ENCODE data around the gene TARM1.

Gene TARM1

DNA sequence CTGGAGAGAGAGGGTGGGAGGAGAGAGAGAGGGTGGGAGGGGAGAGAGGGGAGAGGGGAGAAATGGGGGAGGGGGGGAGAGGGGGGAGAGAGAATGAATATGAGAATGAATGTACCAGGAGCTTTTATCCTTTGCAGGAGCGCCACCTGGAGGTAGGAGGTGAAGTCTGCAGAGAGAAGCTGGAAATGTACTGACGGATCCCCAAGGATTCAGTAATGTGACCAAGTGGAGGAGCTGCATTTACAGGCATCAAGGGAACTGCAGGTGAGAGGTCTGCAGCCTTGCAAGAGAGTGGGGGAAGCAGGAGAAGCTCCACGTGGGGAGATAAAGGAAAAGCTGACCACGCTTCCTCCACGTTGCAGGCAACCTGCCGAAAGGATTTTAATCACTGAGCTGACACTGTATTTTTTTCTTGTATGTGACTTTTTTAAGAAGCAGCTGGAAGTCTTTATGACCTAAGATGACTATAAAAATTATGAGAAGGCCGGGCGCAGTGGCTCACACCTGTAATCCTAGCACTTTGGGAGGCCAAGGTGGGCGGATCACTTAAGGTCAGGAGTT lies 51.2 kb downstream of the TARM1 start:
- ChIA-PET POLR2A (interaction anchor here (1.0 kb wide), 1 partner anchor 50 kb away, joined by 3 read pairs; no protein-coding TSS in a partner anchor), CTCF (interaction anchor here (0.6 to 1.3 kb wide), 16 partner anchors 9 to 339 kb away, joined by 3 to 8 read pairs (median 4); no protein-coding TSS in a partner anchor)
- DNase-seq (ENCODE audit: extremely low spot score), result peak; percentile 68
- TF ChIP-seq BHLHE40 (IDR thresholded peaks at IDR 0.05; ENCODE audit: borderline replicate concordance), result no peak
- TF ChIP-seq TARDBP (IDR thresholded peaks at IDR 0.05), result no peak
- no peak for TF ChIP-seq NFRKB (IDR thresholded peaks at IDR 0.05)
- TF ChIP-seq ELF4 (IDR thresholded peaks at IDR 0.05), result no peak
- no peak for TF ChIP-seq HDGF (IDR thresholded peaks at IDR 0.05; ENCODE audit: borderline replicate concordance)
- TF ChIP-seq SUZ12 (IDR thresholded peaks at IDR 0.05), result no peak
- TF ChIP-seq LEF1 (IDR thresholded peaks at IDR 0.05; ENCODE audit: borderline replicate concordance), result no peak
- no peak for TF ChIP-seq FOXK2 (IDR thresholded peaks at IDR 0.05)
- no peak for TF ChIP-seq SP1 (IDR thresholded peaks at IDR 0.05)
- TF ChIP-seq ZNF384 (IDR thresholded peaks at IDR 0.05), result no peak

GRCh38 chr19:54029301-54029700 lies 51.9 kb downstream of the TARM1 start:
- ChIA-PET POLR2A (interaction anchor here (1.0 kb wide), 1 partner anchor 49 kb away, joined by 3 read pairs; no protein-coding TSS in a partner anchor), CTCF (interaction anchor here (0.7 to 1.3 kb wide), 7 partner anchors 9 to 188 kb away, joined by 3 to 6 read pairs (median 4); no protein-coding TSS in a partner anchor)
- TF ChIP-seq L3MBTL2 (conservative IDR thresholded peaks at IDR 0.05) (no peak), ELF4 (IDR thresholded peaks at IDR 0.05) (no peak), FOXM1 (IDR thresholded peaks at IDR 0.05; ENCODE audit: borderline replicate concordance) (no peak), BHLHE40 (IDR thresholded peaks at IDR 0.05; ENCODE audit: borderline replicate concordance) (no peak), TARDBP (IDR thresholded peaks at IDR 0.05) (no peak), SP1 (IDR thresholded peaks at IDR 0.05) (no peak), NFRKB (IDR thresholded peaks at IDR 0.05) (no peak), ARNT (IDR thresholded peaks at IDR 0.05) (no peak), FOXA1 (IDR thresholded peaks at IDR 0.05) (no peak)
- DNase-seq (ENCODE audit: extremely low spot score), result no peak

- DNase-seq (ENCODE audit: extremely low spot score), result no peak
- CTCF ChIA-PET, result no interaction called here
- POLR2A ChIA-PET, result no interaction called here
- TF ChIP-seq HDGF (IDR thresholded peaks at IDR 0.05; ENCODE audit: borderline replicate concordance), result no peak
- TF ChIP-seq SP1 (IDR thresholded peaks at IDR 0.05), result no peak
- no peak for TF ChIP-seq NFRKB (IDR thresholded peaks at IDR 0.05)
- no peak for TF ChIP-seq L3MBTL2 (conservative IDR thresholded peaks at IDR 0.05)
- TF ChIP-seq ARNT (IDR thresholded peaks at IDR 0.05), result no peak
- no peak for TF ChIP-seq SUZ12 (IDR thresholded peaks at IDR 0.05)
- TF ChIP-seq LEF1 (IDR thresholded peaks at IDR 0.05; ENCODE audit: borderline replicate concordance), result no peak
- TF ChIP-seq, protein P1, sequence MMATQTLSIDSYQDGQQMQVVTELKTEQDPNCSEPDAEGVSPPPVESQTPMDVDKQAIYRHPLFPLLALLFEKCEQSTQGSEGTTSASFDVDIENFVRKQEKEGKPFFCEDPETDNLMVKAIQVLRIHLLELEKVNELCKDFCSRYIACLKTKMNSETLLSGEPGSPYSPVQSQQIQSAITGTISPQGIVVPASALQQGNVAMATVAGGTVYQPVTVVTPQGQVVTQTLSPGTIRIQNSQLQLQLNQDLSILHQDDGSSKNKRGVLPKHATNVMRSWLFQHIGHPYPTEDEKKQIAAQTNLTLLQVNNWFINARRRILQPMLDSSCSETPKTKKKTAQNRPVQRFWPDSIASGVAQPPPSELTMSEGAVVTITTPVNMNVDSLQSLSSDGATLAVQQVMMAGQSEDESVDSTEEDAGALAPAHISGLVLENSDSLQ (IDR thresholded peaks at IDR 0.05), result no peak
- no peak for TF ChIP-seq TARDBP (IDR thresholded peaks at IDR 0.05)
Measured at GRCh38 chr19:54026656-54027055, 54.5 kb downstream of the TARM1 start.

DNA sequence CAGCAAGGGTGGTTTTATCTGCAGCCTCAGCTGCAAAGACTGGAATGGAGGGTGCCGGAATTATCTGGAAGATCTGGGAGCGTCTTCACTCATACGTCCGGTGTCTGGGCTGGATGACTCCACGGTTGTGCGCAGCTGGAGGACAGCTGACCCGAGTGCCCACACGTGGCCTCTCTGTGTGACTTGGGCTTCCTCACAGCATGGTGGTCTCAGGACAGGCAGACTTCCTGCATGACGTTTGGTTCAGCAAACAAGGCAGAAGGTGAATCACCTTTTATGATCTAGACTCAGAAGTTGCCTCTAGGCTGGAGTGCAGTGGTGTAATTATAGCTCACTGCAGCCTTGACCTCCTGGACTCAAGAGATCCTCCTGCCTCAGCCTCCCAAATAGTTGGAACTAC lies 56.5 kb downstream of the TARM1 start:
- POLR2A ChIA-PET, result interaction anchor here (2.4 kb wide), 1 partner anchor 44 kb away, joined by 21 read pairs; no protein-coding TSS in a partner anchor
- DNase-seq (ENCODE audit: extremely low spot score), result no peak
- no peak for TF ChIP-seq ZNF384 (IDR thresholded peaks at IDR 0.05)
- no peak for TF ChIP-seq LEF1 (IDR thresholded peaks at IDR 0.05; ENCODE audit: borderline replicate concordance)
- TF ChIP-seq FOXK2 (IDR thresholded peaks at IDR 0.05), result no peak
- TF ChIP-seq, protein P1 (IDR thresholded peaks at IDR 0.05), result no peak
- no peak for TF ChIP-seq SP1 (IDR thresholded peaks at IDR 0.05)
- TF ChIP-seq HDGF (IDR thresholded peaks at IDR 0.05; ENCODE audit: borderline replicate concordance), result no peak
- no peak for TF ChIP-seq ELF4 (IDR thresholded peaks at IDR 0.05)
- no peak for TF ChIP-seq FOXM1 (IDR thresholded peaks at IDR 0.05; ENCODE audit: borderline replicate concordance)
- no peak for TF ChIP-seq FOXA1 (IDR thresholded peaks at IDR 0.05)
- no peak for TF ChIP-seq NFRKB (IDR thresholded peaks at IDR 0.05)
- no peak for TF ChIP-seq TARDBP (IDR thresholded peaks at IDR 0.05)
- TF ChIP-seq BHLHE40 (IDR thresholded peaks at IDR 0.05; ENCODE audit: borderline replicate concordance), result no peak
- no peak for TF ChIP-seq SUZ12 (IDR thresholded peaks at IDR 0.05)
- TF ChIP-seq ARNT (IDR thresholded peaks at IDR 0.05), result no peak
- TF ChIP-seq CTBP1 (IDR thresholded peaks at IDR 0.05; ENCODE audit: borderline replicate concordance), result no peak
- no peak for TF ChIP-seq L3MBTL2 (conservative IDR thresholded peaks at IDR 0.05)
- CTCF ChIA-PET, result interaction anchor here (0.8 to 2.0 kb wide), 5 partner anchors 77 to 173 kb away, joined by 3 to 11 read pairs (median 5); partner anchors contain the start of gene MYADM

DNA sequence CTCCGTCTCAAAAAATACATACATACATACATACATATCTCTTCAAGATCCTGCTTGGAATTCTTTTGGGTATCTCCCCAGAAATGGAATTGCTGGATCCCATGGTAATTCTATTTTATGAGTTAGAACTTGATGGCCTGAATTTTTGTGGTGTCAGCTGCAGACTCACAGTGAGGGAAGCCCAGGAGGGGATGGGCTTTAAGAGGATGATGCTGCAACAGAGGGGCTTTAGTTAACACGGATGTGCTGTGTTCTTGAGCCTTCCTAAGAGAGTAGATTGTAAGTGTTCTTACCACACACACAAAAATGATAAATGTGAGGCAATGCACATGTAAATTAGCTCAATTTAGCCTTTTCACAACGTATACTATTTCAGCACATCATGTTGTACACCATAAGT lies 58.0 kb downstream of the TARM1 start:
- TF ChIP-seq SUZ12 (IDR thresholded peaks at IDR 0.05) (no peak), CTBP1 (IDR thresholded peaks at IDR 0.05; ENCODE audit: borderline replicate concordance) (no peak), NFRKB (IDR thresholded peaks at IDR 0.05) (no peak), FOXM1 (IDR thresholded peaks at IDR 0.05; ENCODE audit: borderline replicate concordance) (no peak), FOXA1 (IDR thresholded peaks at IDR 0.05) (no peak), SP1 (IDR thresholded peaks at IDR 0.05) (no peak), ELF4 (IDR thresholded peaks at IDR 0.05) (no peak), ZNF384 (IDR thresholded peaks at IDR 0.05) (no peak), ARNT (IDR thresholded peaks at IDR 0.05) (no peak), TARDBP (IDR thresholded peaks at IDR 0.05) (no peak), BHLHE40 (IDR thresholded peaks at IDR 0.05; ENCODE audit: borderline replicate concordance) (no peak), FOXK2 (IDR thresholded peaks at IDR 0.05) (no peak)
- TF ChIP-seq, protein P1 (IDR thresholded peaks at IDR 0.05), result no peak
- ChIA-PET CTCF (interaction anchor here (1.0 to 2.0 kb wide), 6 partner anchors 42 to 230 kb away, joined by 3 to 11 read pairs (median 6); no protein-coding TSS in a partner anchor), POLR2A (interaction anchor here (2.4 kb wide), 1 partner anchor 43 kb away, joined by 21 read pairs; no protein-coding TSS in a partner anchor)
- DNase-seq (ENCODE audit: extremely low spot score), result no peak

- DNase-seq (ENCODE audit: extremely low spot score), result no peak
- CTCF ChIA-PET, result interaction anchor here (0.5 kb wide), 1 partner anchor 243 kb away, joined by 3 read pairs; no protein-coding TSS in a partner anchor
- TF ChIP-seq LEF1 (IDR thresholded peaks at IDR 0.05; ENCODE audit: borderline replicate concordance) (no peak), ARNT (IDR thresholded peaks at IDR 0.05) (no peak), TARDBP (IDR thresholded peaks at IDR 0.05) (no peak), L3MBTL2 (conservative IDR thresholded peaks at IDR 0.05) (no peak), SUZ12 (IDR thresholded peaks at IDR 0.05) (no peak), CTBP1 (IDR thresholded peaks at IDR 0.05; ENCODE audit: borderline replicate concordance) (no peak), SP1 (IDR thresholded peaks at IDR 0.05) (no peak), FOXM1 (IDR thresholded peaks at IDR 0.05; ENCODE audit: borderline replicate concordance) (no peak), BHLHE40 (IDR thresholded peaks at IDR 0.05; ENCODE audit: borderline replicate concordance) (no peak), ZNF384 (IDR thresholded peaks at IDR 0.05) (no peak), FOXK2 (IDR thresholded peaks at IDR 0.05) (no peak), FOXA1 (IDR thresholded peaks at IDR 0.05) (no peak), HDGF (IDR thresholded peaks at IDR 0.05; ENCODE audit: borderline replicate concordance) (no peak), NFRKB (IDR thresholded peaks at IDR 0.05) (no peak), ELF4 (IDR thresholded peaks at IDR 0.05) (no peak)
- TF ChIP-seq, protein P1 (IDR thresholded peaks at IDR 0.05), result no peak
- POLR2A ChIA-PET, result no interaction called here
Measured at GRCh38 chr19:54021932-54022331, 59.2 kb downstream of the TARM1 start.
